Measurements from ENCODE around the gene AGBL4. TPM values are rescaled to one million over a fixed set of nuclear protein-coding genes. Genes with fewer than 3 reads are reported as not detected.

The AGBL4 gene
- total RNA-seq, 1 donor from 2014 or later, result under 0.01 TPM

DNA sequence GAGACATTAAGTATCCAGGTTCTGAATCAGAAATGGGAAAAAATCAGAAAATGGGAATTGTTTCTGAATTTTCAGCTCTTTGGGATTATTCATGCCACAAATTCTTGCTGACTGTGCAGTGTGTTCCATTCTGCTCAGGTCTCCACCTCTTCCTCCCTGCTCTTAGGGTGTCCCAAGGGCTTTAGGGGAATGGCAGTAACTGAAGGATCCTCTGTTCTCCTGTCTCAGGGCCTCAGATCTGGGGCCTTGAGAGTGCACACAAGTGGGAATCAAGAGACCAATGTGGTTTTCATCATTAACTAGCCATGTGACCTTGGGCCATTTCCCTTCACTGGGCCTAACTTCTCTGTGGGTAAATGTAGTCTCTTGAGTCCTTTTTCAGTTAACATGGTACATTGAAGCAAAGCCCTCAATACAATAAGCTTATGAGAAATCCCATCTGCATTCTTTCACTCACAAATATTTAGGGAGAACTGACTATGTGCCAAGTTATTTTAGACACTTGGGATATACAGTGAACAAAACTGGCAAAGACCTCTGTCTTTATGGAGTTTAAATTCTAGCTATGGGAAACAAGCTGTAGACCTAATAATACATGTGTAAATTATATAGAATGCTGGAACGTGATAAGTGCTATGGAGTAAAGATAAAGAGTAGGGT lies 1476.1 kb downstream of the AGBL4 start:
- Histone ChIP-seq H3K9ac (ENCODE audit: low read depth in 1 of 3, low read length in 3 of 3) (no peak overlapping the region), H3K27me3 (ENCODE audit: control insufficient read depth in 3 of 3, insufficient read depth in 3 of 3, low read length in 3 of 3) (no peaks in the 10 kb centered on the region), H3K4me1 (ENCODE audit: control insufficient read depth in 3 of 3, insufficient read depth in 3 of 3, low read length in 3 of 3) (peaks cover 2 to 5% (median 3%) of the 10 kb centered on the region in 3 donors), H3K4me3 (ENCODE audit: low read length in 3 of 3) (no peak overlapping the region), H3K36me3 (ENCODE audit: control insufficient read depth in 3 of 3, insufficient read depth in 3 of 3, low read length in 3 of 3) (no peaks in the 10 kb centered on the region), H3K9me3 (ENCODE audit: control insufficient read depth in 3 of 3, low read length in 3 of 3) (no peaks in the 10 kb centered on the region), H3K27ac (ENCODE audit: low read depth, low read length) (no peak overlapping the region)

- H3K27me3 ChIP-seq (ENCODE audit: control insufficient read depth in 3 of 3, insufficient read depth in 3 of 3, low read length in 3 of 3), result no peaks in the 10 kb centered on the region
- H3K9ac ChIP-seq (ENCODE audit: low read depth in 1 of 3, low read length in 3 of 3), result no peak overlapping the region
- no peak overlapping the region for H3K4me3 ChIP-seq (ENCODE audit: low read length in 3 of 3)
- H3K36me3 ChIP-seq (ENCODE audit: control insufficient read depth in 3 of 3, insufficient read depth in 3 of 3, low read length in 3 of 3), result no peaks in the 10 kb centered on the region
- H3K27ac ChIP-seq (ENCODE audit: low read depth, low read length), result no peak overlapping the region
- no peaks in the 10 kb centered on the region for H3K4me1 ChIP-seq (ENCODE audit: control insufficient read depth in 3 of 3, insufficient read depth in 3 of 3, low read length in 3 of 3)
- no peaks in the 10 kb centered on the region for H3K9me3 ChIP-seq (ENCODE audit: control insufficient read depth in 3 of 3, low read length in 3 of 3)
Measured at GRCh38 chr1:48543854-48544253, 1479.9 kb downstream of the AGBL4 start.

- Histone ChIP-seq H3K27ac (ENCODE audit: low read depth, low read length) (no peak overlapping the region), H3K4me1 (ENCODE audit: control insufficient read depth in 3 of 3, insufficient read depth in 3 of 3, low read length in 3 of 3) (no peaks in the 10 kb centered on the region), H3K27me3 (ENCODE audit: control insufficient read depth in 3 of 3, insufficient read depth in 3 of 3, low read length in 3 of 3) (no peaks in the 10 kb centered on the region), H3K9me3 (ENCODE audit: control insufficient read depth in 3 of 3, low read length in 3 of 3) (peaks cover 0 to 2% (median 0%) of the 10 kb centered on the region in 3 donors), H3K4me3 (ENCODE audit: low read length in 3 of 3) (no peak overlapping the region), H3K9ac (ENCODE audit: low read depth in 1 of 3, low read length in 3 of 3) (no peak overlapping the region), H3K36me3 (ENCODE audit: control insufficient read depth in 3 of 3, insufficient read depth in 3 of 3, low read length in 3 of 3) (no peaks in the 10 kb centered on the region)
Measured at GRCh38 chr1:48540587-48540986, 1483.2 kb downstream of the AGBL4 start.

DNA sequence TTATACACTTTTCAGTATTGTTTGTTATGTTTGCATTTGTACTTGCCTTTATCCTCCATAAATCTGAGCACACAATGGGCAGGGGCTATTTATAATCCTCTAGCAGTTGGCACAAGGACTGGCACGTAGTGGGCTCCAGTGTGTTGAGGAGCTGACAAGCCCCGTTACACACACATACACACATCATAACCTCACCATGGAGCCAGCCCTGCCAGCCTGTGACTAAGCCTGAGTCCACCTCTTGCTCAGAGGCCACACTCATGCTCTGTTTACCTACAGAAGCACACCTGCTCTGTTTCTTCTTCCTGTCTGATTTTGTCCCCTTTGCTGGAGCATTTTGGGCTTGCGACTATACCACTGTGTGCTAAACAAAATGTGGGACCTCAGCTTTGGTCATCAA lies 1487.3 kb downstream of the AGBL4 start:
- Histone ChIP-seq H3K27me3 (ENCODE audit: control insufficient read depth in 3 of 3, insufficient read depth in 3 of 3, low read length in 3 of 3) (peaks cover 0 to 3% (median 0%) of the 10 kb centered on the region in 3 donors), H3K9ac (ENCODE audit: low read depth in 1 of 3, low read length in 3 of 3) (no peak overlapping the region), H3K27ac (ENCODE audit: low read depth, low read length) (no peak overlapping the region), H3K36me3 (ENCODE audit: control insufficient read depth in 3 of 3, insufficient read depth in 3 of 3, low read length in 3 of 3) (no peaks in the 10 kb centered on the region), H3K4me1 (ENCODE audit: control insufficient read depth in 3 of 3, insufficient read depth in 3 of 3, low read length in 3 of 3) (no peaks in the 10 kb centered on the region), H3K4me3 (ENCODE audit: low read length in 3 of 3) (no peak overlapping the region), H3K9me3 (ENCODE audit: control insufficient read depth in 3 of 3, low read length in 3 of 3) (peaks cover 0 to 2% (median 0%) of the 10 kb centered on the region in 3 donors)

DNA sequence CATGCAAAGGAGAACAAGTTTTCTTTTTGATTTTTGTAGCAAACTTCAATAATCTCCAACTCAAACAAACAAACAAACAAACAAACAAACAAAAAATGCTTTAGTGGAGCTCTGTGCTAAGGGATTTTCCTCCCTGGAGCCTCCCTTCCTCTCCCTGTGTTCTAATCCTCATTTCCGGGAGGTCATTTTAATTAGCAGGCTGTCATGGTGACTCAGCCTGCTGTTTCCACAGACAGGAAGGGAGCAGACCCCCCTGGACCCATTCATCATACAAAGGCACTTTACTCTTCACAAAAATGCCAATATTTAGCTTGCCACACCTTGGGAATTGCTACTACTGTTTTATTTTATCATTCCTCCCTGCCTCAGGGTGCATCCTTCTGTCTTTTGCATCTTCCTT lies 1490.8 kb downstream of the AGBL4 start:
- H3K9ac ChIP-seq (ENCODE audit: low read depth in 1 of 3, low read length in 3 of 3), result no peak overlapping the region
- peaks cover 2 to 8% (median 7%) of the 10 kb centered on the region in 3 donors for H3K27me3 ChIP-seq (ENCODE audit: control insufficient read depth in 3 of 3, insufficient read depth in 3 of 3, low read length in 3 of 3)
- H3K4me3 ChIP-seq (ENCODE audit: low read length in 3 of 3), result no peak overlapping the region
- H3K4me1 ChIP-seq (ENCODE audit: control insufficient read depth in 3 of 3, insufficient read depth in 3 of 3, low read length in 3 of 3), result no peaks in the 10 kb centered on the region
- no peaks in the 10 kb centered on the region for H3K36me3 ChIP-seq (ENCODE audit: control insufficient read depth in 3 of 3, insufficient read depth in 3 of 3, low read length in 3 of 3)
- H3K9me3 ChIP-seq (ENCODE audit: control insufficient read depth in 3 of 3, low read length in 3 of 3), result no peaks in the 10 kb centered on the region
- no peak overlapping the region for H3K27ac ChIP-seq (ENCODE audit: low read depth, low read length)

- Histone ChIP-seq H3K4me1 (ENCODE audit: control insufficient read depth in 3 of 3, insufficient read depth in 3 of 3, low read length in 3 of 3) (no peaks in the 10 kb centered on the region), H3K27me3 (ENCODE audit: control insufficient read depth in 3 of 3, insufficient read depth in 3 of 3, low read length in 3 of 3) (peaks cover 2 to 10% (median 8%) of the 10 kb centered on the region in 3 donors), H3K9ac (ENCODE audit: low read depth in 1 of 3, low read length in 3 of 3) (no peak overlapping the region), H3K9me3 (ENCODE audit: control insufficient read depth in 3 of 3, low read length in 3 of 3) (no peaks in the 10 kb centered on the region), H3K36me3 (ENCODE audit: control insufficient read depth in 3 of 3, insufficient read depth in 3 of 3, low read length in 3 of 3) (no peaks in the 10 kb centered on the region), H3K4me3 (ENCODE audit: low read length in 3 of 3) (no peak overlapping the region), H3K27ac (ENCODE audit: low read depth, low read length) (no peak overlapping the region)
Measured at GRCh38 chr1:48530727-48531351, 1492.9 kb downstream of the AGBL4 start.

DNA sequence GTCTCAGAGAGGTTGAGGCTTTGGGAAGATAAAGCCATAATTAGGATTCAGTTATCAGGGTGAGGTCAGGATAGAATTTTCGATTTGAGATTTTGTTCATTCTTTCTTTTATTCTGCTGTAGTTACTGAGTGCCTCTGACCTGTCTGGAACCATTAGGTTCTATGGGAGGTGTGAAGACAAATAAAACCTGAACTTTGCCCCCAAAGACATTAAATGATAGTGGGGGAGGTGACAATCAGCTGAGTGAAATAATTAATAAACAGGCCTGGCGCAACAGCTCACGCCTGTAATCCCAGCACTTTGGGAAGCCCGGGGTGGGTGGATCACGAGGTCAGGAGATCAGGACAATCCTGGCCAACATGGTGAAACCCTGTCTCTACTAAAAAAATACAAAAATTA lies 1496.7 kb downstream of the AGBL4 start:
- H3K4me1 ChIP-seq (ENCODE audit: control insufficient read depth in 3 of 3, insufficient read depth in 3 of 3, low read length in 3 of 3), result no peaks in the 10 kb centered on the region
- no peak overlapping the region for H3K27ac ChIP-seq (ENCODE audit: low read depth, low read length)
- no peak overlapping the region for H3K4me3 ChIP-seq (ENCODE audit: low read length in 3 of 3)
- no peaks in the 10 kb centered on the region for H3K9me3 ChIP-seq (ENCODE audit: control insufficient read depth in 3 of 3, low read length in 3 of 3)
- H3K27me3 ChIP-seq (ENCODE audit: control insufficient read depth in 3 of 3, insufficient read depth in 3 of 3, low read length in 3 of 3), result peaks cover 2 to 10% (median 5%) of the 10 kb centered on the region in 3 donors
- no peaks in the 10 kb centered on the region for H3K36me3 ChIP-seq (ENCODE audit: control insufficient read depth in 3 of 3, insufficient read depth in 3 of 3, low read length in 3 of 3)
- no peak overlapping the region for H3K9ac ChIP-seq (ENCODE audit: low read depth in 1 of 3, low read length in 3 of 3)

- peaks cover 2 to 10% (median 5%) of the 10 kb centered on the region in 3 donors for H3K27me3 ChIP-seq (ENCODE audit: control insufficient read depth in 3 of 3, insufficient read depth in 3 of 3, low read length in 3 of 3)
- H3K9ac ChIP-seq (ENCODE audit: low read depth in 1 of 3, low read length in 3 of 3), result no peak overlapping the region
- no peaks in the 10 kb centered on the region for H3K36me3 ChIP-seq (ENCODE audit: control insufficient read depth in 3 of 3, insufficient read depth in 3 of 3, low read length in 3 of 3)
- no peak overlapping the region for H3K4me3 ChIP-seq (ENCODE audit: low read length in 3 of 3)
- H3K27ac ChIP-seq (ENCODE audit: low read depth, low read length), result no peak overlapping the region
- H3K4me1 ChIP-seq (ENCODE audit: control insufficient read depth in 3 of 3, insufficient read depth in 3 of 3, low read length in 3 of 3), result no peaks in the 10 kb centered on the region
- no peaks in the 10 kb centered on the region for H3K9me3 ChIP-seq (ENCODE audit: control insufficient read depth in 3 of 3, low read length in 3 of 3)
Measured at GRCh38 chr1:48526008-48526710, 1497.6 kb downstream of the AGBL4 start.

DNA sequence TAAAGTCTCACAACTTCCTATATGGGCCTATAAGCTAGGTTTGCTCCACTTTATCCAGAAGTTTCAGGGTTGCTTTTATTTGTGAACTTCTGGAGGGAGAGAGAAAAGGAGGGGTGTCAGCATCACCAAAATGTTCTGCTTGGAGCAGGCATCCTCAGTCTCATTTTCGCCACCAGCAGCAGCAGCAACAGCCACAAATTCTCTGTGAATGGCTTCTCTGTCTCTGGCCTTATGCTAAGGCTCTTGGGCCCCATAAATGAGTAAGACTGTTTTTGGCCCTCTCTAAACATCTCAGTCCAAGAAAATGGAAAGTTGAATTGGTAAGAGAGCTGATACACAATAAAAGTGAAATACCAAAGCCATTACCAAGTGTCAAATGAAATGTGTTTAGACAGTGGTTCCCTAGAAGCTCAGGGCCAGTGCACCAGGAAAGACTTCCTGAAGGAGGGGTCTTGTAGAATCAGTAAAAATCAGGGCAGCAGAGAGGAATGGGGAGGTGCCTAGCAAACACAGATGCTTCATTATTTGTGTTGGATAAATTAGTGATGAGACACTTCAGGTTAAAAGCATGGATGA lies 1498.8 kb downstream of the AGBL4 start:
- H3K4me3 ChIP-seq (ENCODE audit: low read length in 3 of 3), result no peak overlapping the region
- no peaks in the 10 kb centered on the region for H3K9me3 ChIP-seq (ENCODE audit: control insufficient read depth in 3 of 3, low read length in 3 of 3)
- H3K9ac ChIP-seq (ENCODE audit: low read depth in 1 of 3, low read length in 3 of 3), result no peak overlapping the region
- H3K36me3 ChIP-seq (ENCODE audit: control insufficient read depth in 3 of 3, insufficient read depth in 3 of 3, low read length in 3 of 3), result no peaks in the 10 kb centered on the region
- no peak overlapping the region for H3K27ac ChIP-seq (ENCODE audit: low read depth, low read length)
- peaks cover 2 to 6% (median 4%) of the 10 kb centered on the region in 3 donors for H3K27me3 ChIP-seq (ENCODE audit: control insufficient read depth in 3 of 3, insufficient read depth in 3 of 3, low read length in 3 of 3)
- H3K4me1 ChIP-seq (ENCODE audit: control insufficient read depth in 3 of 3, insufficient read depth in 3 of 3, low read length in 3 of 3), result no peaks in the 10 kb centered on the region

DNA sequence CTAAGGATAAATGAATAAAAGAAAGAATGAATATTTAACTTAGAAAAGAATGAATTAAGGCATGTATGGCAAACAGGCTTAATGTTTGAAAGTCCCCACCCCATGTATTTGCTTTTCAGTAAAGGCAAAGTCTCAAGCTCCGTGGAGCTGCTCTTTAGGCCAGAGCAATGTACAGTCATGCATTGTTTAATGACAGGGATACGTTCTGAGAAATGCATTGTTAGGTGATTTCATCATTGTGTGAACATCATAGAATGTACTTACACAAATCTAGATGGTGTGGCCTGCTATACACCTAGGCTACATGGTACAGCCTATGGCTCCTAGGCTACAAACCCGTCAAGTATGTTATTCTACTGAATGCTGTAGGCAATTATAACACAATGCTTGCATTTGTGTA lies 1500.2 kb downstream of the AGBL4 start:
- peaks cover 0 to 6% (median 2%) of the 10 kb centered on the region in 3 donors for H3K27me3 ChIP-seq (ENCODE audit: control insufficient read depth in 3 of 3, insufficient read depth in 3 of 3, low read length in 3 of 3)
- no peak overlapping the region for H3K4me3 ChIP-seq (ENCODE audit: low read length in 3 of 3)
- H3K27ac ChIP-seq (ENCODE audit: low read depth, low read length), result no peak overlapping the region
- no peaks in the 10 kb centered on the region for H3K36me3 ChIP-seq (ENCODE audit: control insufficient read depth in 3 of 3, insufficient read depth in 3 of 3, low read length in 3 of 3)
- H3K9me3 ChIP-seq (ENCODE audit: control insufficient read depth in 3 of 3, low read length in 3 of 3), result no peaks in the 10 kb centered on the region
- no peaks in the 10 kb centered on the region for H3K4me1 ChIP-seq (ENCODE audit: control insufficient read depth in 3 of 3, insufficient read depth in 3 of 3, low read length in 3 of 3)
- H3K9ac ChIP-seq (ENCODE audit: low read depth in 1 of 3, low read length in 3 of 3), result no peak overlapping the region

Measured in skeletal muscle tissue (tissue), 4 donors.